Glutamatergic neuron (in vitro differentiated cells): Measurements from ENCODE around the gene KCNMA1. TPM values are rescaled to one million over a fixed set of nuclear protein-coding genes. Genes with fewer than 3 reads are reported as not detected.

Experiments used
- DNase-seq: peaks from one replicate; pipeline ENCODE4 v3.0.0; 2022
- H3K27ac Mint-ChIP-seq: one replicate; pipeline ENCODE4 v1.8.0; 2020; ENCODE audit warnings: mild to moderate bottlenecking, mixed read lengths, inconsistent platforms; ENCODE audit not compliant: unreplicated experiment
- H3K27me3 Mint-ChIP-seq: one replicate; pipeline ENCODE4 v1.8.0; 2020; ENCODE audit warnings: mild to moderate bottlenecking, moderate library complexity, mixed read lengths, inconsistent platforms; ENCODE audit not compliant: unreplicated experiment
- H3K36me3 Mint-ChIP-seq: one replicate; pipeline ENCODE4 v1.8.0; 2020; ENCODE audit warnings: mild to moderate bottlenecking, mixed read lengths, inconsistent platforms; ENCODE audit not compliant: unreplicated experiment
- H3K4me1 Mint-ChIP-seq: one replicate; pipeline ENCODE4 v1.8.0; 2020; ENCODE audit warnings: mild to moderate bottlenecking, low read depth, mixed read lengths, inconsistent platforms; ENCODE audit not compliant: unreplicated experiment
- H3K4me3 Mint-ChIP-seq: one replicate; pipeline ENCODE4 v1.8.0; 2020; ENCODE audit warnings: mild to moderate bottlenecking, mixed read lengths, inconsistent platforms; ENCODE audit not compliant: unreplicated experiment
- H3K9me3 Mint-ChIP-seq: one replicate; pipeline ENCODE4 v1.8.0; 2020; ENCODE audit warnings: mild to moderate bottlenecking, moderate library complexity, mixed read lengths, inconsistent platforms; ENCODE audit not compliant: unreplicated experiment
- CTCF ChIP-seq: fragments of 200-600 bp; sonication (generic); IDR thresholded peaks from one replicate; pipeline ENCODE4 v1.5.0; 2021; ENCODE audit not compliant: partially characterized antibody, unreplicated experiment
- total RNA-seq: library from RNA; stranded (reverse); fragmentation: NEBNext Ultra II Directional; extraction: Animal tissue kit (Norgen Biotek cat#: 25700); gene quantifications from one replicate; pipeline ENCODE4 v1.2.1, GENCODE V29; 2021; ENCODE audit not compliant: unreplicated experiment

Gene KCNMA1
- total RNA-seq, 1 donor from 2014 or later = 3.2 TPM

GRCh38 chr10:77606751-77607150 is 30.9 kb downstream of the KCNMA1 start:
- no peak for DNase-seq
- H3K27ac Mint-ChIP-seq = no peak overlapping the region
- no peak overlapping the region for H3K4me3 Mint-ChIP-seq
- no peaks in the 10 kb centered on the region for H3K36me3 Mint-ChIP-seq
- peaks cover 4% of the 10 kb centered on the region for H3K27me3 Mint-ChIP-seq
- H3K9me3 Mint-ChIP-seq = no peaks in the 10 kb centered on the region
- no peak for TF ChIP-seq CTCF
- peaks cover 11% of the 10 kb centered on the region for H3K4me1 Mint-ChIP-seq

- no peak overlapping the region for H3K4me3 Mint-ChIP-seq
- no peak for DNase-seq
- H3K27ac Mint-ChIP-seq = no peak overlapping the region
- H3K4me1 Mint-ChIP-seq = peaks cover 11% of the 10 kb centered on the region
- peaks cover 1% of the 10 kb centered on the region for H3K9me3 Mint-ChIP-seq
- no peaks in the 10 kb centered on the region for H3K36me3 Mint-ChIP-seq
- TF ChIP-seq CTCF = no peak
- peaks cover 4% of the 10 kb centered on the region for H3K27me3 Mint-ChIP-seq
Observed at GRCh38 chr10:77605466-77605865, 32.1 kb downstream of the KCNMA1 start.

DNA sequence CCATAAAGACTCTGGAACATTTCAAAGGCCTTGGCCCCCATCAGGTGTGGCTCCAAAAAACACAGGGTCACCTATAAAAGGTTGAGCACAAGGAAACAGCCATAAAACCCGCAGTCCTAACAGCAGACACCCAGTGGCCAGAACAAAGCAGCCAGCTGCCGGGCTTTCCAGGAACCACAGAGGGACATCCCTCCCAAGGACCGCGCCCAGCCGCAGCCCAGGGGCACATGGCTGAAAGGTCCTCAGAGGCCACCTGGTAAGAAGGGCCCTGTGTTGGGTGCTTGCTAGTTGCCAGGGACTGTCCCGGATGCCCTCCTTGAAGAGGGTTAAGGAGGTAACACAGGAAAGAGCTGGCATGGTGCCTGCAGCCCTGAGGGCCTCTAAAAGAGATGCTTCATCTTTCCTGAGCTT is 32.7 kb downstream of the KCNMA1 start:
- no peak for DNase-seq
- H3K36me3 Mint-ChIP-seq = no peaks in the 10 kb centered on the region
- H3K27me3 Mint-ChIP-seq = peaks cover 2% of the 10 kb centered on the region
- no peak overlapping the region for H3K27ac Mint-ChIP-seq
- peaks cover 1% of the 10 kb centered on the region for H3K9me3 Mint-ChIP-seq
- H3K4me1 Mint-ChIP-seq = peaks cover 8% of the 10 kb centered on the region
- TF ChIP-seq CTCF = no peak
- no peak overlapping the region for H3K4me3 Mint-ChIP-seq

DNA sequence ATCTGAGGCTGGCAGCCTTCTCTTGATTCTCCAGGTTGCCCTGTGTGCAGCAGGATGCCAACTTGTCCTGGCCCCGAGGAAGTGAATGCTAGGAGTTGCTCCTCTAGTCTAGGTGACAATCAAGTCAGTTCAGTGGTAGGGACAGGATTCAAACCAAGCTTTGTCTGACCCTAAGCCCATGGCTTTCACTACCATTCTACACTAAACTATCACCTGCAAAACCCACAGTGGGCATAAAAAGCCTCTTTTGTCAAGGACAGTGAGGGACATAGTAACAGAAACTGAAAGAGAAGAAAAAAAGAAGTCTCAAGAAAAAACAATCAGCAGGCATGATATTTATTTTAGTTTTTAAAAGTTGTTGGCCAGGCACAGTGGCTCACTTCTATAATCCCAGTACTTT is 33.5 kb downstream of the KCNMA1 start:
- peaks cover 7% of the 10 kb centered on the region for H3K4me1 Mint-ChIP-seq

GRCh38 chr10:77603534-77603927 is 34.1 kb downstream of the KCNMA1 start:
- Mint-ChIP-seq H3K4me1 (peaks cover 7% of the 10 kb centered on the region), H3K4me3 (no peak overlapping the region)
- DNase-seq = no peak

More for the DNA sequence above, 33.5 kb downstream of the KCNMA1 start:
- peaks cover 1% of the 10 kb centered on the region for H3K9me3 Mint-ChIP-seq
- no peaks in the 10 kb centered on the region for H3K36me3 Mint-ChIP-seq
- H3K4me3 Mint-ChIP-seq = no peak overlapping the region
- H3K27ac Mint-ChIP-seq = no peak overlapping the region
- H3K27me3 Mint-ChIP-seq = peaks cover 2% of the 10 kb centered on the region
- no peak for DNase-seq
- TF ChIP-seq CTCF = no peak

More at GRCh38 chr10:77603534-77603927, 34.1 kb downstream of the KCNMA1 start:
- H3K27ac Mint-ChIP-seq = no peak overlapping the region
- no peaks in the 10 kb centered on the region for H3K36me3 Mint-ChIP-seq
- H3K9me3 Mint-ChIP-seq = peaks cover 1% of the 10 kb centered on the region
- no peak for TF ChIP-seq CTCF
- H3K27me3 Mint-ChIP-seq = peaks cover 2% of the 10 kb centered on the region
